MCF 10A (cell line): Measurements from ENCODE around the gene LRTM2. TPM values are rescaled to one million over a fixed set of nuclear protein-coding genes. Genes with fewer than 3 reads are reported as not detected.

Experiments
- BruUV-seq: library from RNA; stranded (reverse); fragments of 400-500 nt; replicated peaks from 2 replicates; lab custom pipeline; 2021; lab: Mats Ljungman, UMichigan
- CTCF ChIA-PET: fragments of 300-600 bp; sonication (Branson Sonifier 250); formaldehyde crosslinking; extraction: SDS; loops from one replicate; lab custom pipeline; 2021; ENCODE audit warnings: antibody characterized with exemption, inconsistent platforms; lab: Yijun Ruan, JAX
- POLR2A ChIA-PET: fragments of 300-600, 350-650 bp; sonication (Branson Sonifier 250); formaldehyde crosslinking; extraction: SDS; loops from one replicate; lab custom pipeline; 2020; ENCODE audit warnings: antibody characterized with exemption, inconsistent platforms; lab: Yijun Ruan, JAX
- DNase-seq: peaks from one replicate; pipeline ENCODE4 v3.0.0-alpha.2; 2018; ENCODE audit not compliant: unreplicated experiment
- H3K27ac Mint-ChIP-seq: one replicate; pipeline ENCODE4 v1.8.0; 2022; ENCODE audit warnings: mild to moderate bottlenecking, low read depth, mixed read lengths; ENCODE audit not compliant: unreplicated experiment
- H3K27me3 Mint-ChIP-seq: one replicate; pipeline ENCODE4 v1.8.0; 2022; ENCODE audit warnings: mixed read lengths; ENCODE audit not compliant: insufficient read depth, unreplicated experiment
- H3K36me3 Mint-ChIP-seq: one replicate; pipeline ENCODE4 v1.8.0; 2022; ENCODE audit warnings: mild to moderate bottlenecking, moderate library complexity, mixed read lengths; ENCODE audit not compliant: insufficient read depth, unreplicated experiment
- H3K4me1 Mint-ChIP-seq: one replicate; pipeline ENCODE4 v1.8.0; 2022; ENCODE audit warnings: mixed read lengths; ENCODE audit not compliant: insufficient read depth, unreplicated experiment
- H3K4me3 Mint-ChIP-seq: one replicate; pipeline ENCODE4 v1.8.0; 2022; ENCODE audit warnings: mild to moderate bottlenecking, moderate library complexity, mixed read lengths; ENCODE audit not compliant: unreplicated experiment
- H3K9me3 Mint-ChIP-seq: one replicate; pipeline ENCODE4 v1.8.0; 2022; ENCODE audit warnings: mixed read lengths; ENCODE audit not compliant: unreplicated experiment
- intact Hi-C: fragments of 100-400 bp; cut with micrococcal nuclease; formaldehyde crosslinking; loops from 2 replicates; pipeline ENCODE4 v1.14.1; 2022
- total RNA-seq: library from RNA; stranded (reverse); gene quantifications from 2 replicates; pipeline ENCODE4 v1.2.3, GENCODE V29; 2022
- TF ChIP-seq, protein P1 (sequence below): fragments of 200-600 bp; IDR thresholded peaks from one replicate; pipeline ENCODE4 v1.8.0; 2022; ENCODE audit warnings: antibody characterized with exemption, mild to moderate bottlenecking; ENCODE audit not compliant: unreplicated experiment

LRTM2 gene
- total RNA-seq, 1 experiment from 2014 or later = not detected

DNA sequence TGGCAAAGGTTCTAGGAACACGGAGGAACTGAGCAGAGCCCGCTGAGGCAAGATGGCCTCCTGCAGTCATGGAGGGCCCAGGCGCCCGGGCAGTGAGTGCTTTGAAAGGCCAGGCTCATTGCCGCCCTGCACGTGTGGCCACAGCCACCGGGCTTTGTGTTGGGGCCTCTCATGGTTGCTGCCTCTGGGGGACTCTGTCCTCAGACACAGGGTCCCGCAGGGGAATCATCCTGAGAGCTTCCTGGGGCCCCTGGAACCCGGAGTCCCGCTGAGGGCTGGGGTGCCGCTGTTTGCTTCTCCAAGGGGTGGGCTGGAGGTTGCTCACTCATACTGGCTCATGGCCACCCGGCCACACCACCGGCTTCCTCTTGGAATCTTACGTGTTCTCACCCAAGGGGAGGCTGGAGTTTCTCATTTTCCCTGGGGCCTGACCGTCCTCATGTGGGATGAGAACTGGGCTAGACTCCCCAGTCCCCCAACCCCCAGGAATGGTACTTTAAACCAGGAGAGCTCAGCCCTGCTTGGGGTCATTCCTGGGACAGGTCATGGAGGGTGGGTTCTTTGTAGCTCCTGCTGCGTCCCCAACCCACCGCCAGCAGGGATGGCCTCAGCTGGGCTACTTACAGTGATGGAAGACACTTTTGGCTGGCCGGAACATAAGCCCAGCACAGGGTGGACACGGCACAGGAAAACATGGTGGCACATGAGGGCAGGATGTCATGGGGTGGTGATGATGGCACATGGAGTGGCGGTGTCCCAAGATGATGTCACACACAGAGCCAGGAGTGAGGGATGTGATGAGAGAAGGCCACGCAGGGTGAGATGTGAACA, 21.1 kb upstream of the LRTM2 start:
- Mint-ChIP-seq H3K4me3 (no peak overlapping the region), H3K4me1 (peaks cover 6% of the 10 kb centered on the region), H3K9me3 (peaks cover 3% of the 10 kb centered on the region), H3K27me3 (no peaks in the 10 kb centered on the region), H3K36me3 (no peaks in the 10 kb centered on the region), H3K27ac (no peak overlapping the region)
- no TSS peak for BruUV-seq
- intact Hi-C loops = loop anchor here (5.0 kb wide), 1 partner anchor 483 kb away; no protein-coding TSS in a partner anchor
- TF ChIP-seq, protein P1, sequence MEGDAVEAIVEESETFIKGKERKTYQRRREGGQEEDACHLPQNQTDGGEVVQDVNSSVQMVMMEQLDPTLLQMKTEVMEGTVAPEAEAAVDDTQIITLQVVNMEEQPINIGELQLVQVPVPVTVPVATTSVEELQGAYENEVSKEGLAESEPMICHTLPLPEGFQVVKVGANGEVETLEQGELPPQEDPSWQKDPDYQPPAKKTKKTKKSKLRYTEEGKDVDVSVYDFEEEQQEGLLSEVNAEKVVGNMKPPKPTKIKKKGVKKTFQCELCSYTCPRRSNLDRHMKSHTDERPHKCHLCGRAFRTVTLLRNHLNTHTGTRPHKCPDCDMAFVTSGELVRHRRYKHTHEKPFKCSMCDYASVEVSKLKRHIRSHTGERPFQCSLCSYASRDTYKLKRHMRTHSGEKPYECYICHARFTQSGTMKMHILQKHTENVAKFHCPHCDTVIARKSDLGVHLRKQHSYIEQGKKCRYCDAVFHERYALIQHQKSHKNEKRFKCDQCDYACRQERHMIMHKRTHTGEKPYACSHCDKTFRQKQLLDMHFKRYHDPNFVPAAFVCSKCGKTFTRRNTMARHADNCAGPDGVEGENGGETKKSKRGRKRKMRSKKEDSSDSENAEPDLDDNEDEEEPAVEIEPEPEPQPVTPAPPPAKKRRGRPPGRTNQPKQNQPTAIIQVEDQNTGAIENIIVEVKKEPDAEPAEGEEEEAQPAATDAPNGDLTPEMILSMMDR = no peak
- CTCF ChIA-PET = interaction anchor here (0.5 to 5.5 kb wide), 6 partner anchors 8 to 619 kb away, joined by 3 to 38 read pairs (median 4); no protein-coding TSS in a partner anchor
- POLR2A ChIA-PET = no interaction called here
- no peak for DNase-seq

DNA sequence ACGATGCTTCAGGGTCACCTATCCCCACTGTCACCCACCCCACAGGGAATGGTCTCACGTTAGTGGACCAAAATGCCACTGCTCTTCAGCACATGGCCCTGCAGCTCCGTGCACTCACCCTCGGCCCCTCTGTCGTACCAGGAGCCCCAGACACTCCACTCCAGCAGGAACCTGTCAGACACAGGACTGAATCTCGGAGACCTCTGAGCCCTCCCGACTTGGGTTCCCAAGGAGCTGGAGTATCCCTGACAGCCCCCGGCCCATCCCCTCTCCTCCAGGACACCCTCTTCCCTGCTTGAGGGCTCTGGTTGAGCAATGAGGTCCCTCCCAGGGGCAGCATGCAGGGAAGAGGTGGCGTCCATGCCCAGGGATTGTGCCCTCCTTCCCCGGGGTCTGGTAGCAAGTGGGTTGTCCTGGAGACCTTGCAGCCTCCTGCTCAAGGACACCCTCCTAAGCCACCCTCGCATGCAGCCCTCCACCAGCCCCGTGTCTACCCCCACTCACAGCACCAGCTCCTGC, 20.4 kb upstream of the LRTM2 start:
- Mint-ChIP-seq H3K9me3 (peaks cover 7% of the 10 kb centered on the region), H3K27ac (no peak overlapping the region), H3K36me3 (no peaks in the 10 kb centered on the region), H3K4me3 (no peak overlapping the region), H3K27me3 (no peaks in the 10 kb centered on the region), H3K4me1 (peaks cover 6% of the 10 kb centered on the region)
- no peak for DNase-seq
- CTCF ChIA-PET = interaction anchor here (0.5 to 5.5 kb wide), 4 partner anchors 9 to 619 kb away, joined by 3 to 38 read pairs (median 4); no protein-coding TSS in a partner anchor
- TF ChIP-seq, protein P1 = no peak
- BruUV-seq = no TSS peak
- intact Hi-C loops = loop anchor here (5.0 kb wide), 1 partner anchor 482 kb away; no protein-coding TSS in a partner anchor
- POLR2A ChIA-PET = no interaction called here

DNA sequence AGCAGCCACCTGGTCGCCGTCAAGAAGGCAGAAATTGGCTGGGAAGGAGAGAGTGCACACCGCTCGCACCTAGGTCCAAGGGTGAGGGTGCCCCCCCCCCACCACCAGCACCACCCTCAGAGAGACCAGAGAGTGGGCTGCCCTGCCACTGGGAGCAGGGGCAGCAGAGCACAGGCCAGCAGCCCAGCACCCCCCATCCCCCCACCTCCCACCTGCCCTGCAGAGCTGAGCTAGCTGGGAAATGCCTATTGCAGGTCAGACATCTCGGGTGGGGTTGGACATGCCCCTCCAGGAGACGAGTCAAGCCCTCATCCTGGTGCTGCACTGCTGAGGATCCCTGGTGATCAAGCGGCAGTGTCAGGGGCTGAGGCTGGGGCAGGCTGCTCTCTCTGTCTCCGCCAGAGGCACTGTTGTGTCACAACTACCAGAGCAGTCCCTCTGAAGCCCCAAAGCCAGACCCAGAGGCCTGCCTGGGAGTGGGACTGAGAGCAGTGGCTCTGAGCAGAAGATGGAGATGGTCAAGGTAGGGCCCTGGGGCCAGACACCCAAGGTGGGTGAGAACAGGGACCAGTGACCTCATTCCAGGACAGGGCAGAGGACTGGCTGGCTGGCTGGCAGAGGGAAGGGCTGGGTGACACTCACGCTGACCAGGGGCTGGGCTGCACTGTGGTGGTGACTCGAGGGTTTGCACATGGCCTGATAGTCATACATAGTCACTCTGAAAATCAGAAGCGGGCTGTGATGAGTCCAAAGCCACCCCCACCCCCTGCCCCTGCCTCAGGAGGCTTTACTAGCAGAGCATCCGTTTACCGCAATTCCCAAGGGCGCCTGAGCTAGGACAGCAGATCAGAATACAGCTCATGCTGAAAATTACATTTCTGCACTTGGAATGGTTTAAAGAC, 19.7 kb upstream of the LRTM2 start:
- ChIA-PET POLR2A (no interaction called here), CTCF (interaction anchor here (0.7 to 5.5 kb wide), 6 partner anchors 10 to 236 kb away, joined by 3 to 38 read pairs (median 4); no protein-coding TSS in a partner anchor)
- Mint-ChIP-seq H3K9me3 (peaks cover 7% of the 10 kb centered on the region), H3K27ac (no peak overlapping the region), H3K4me1 (peaks cover 5% of the 10 kb centered on the region), H3K4me3 (no peak overlapping the region), H3K27me3 (no peaks in the 10 kb centered on the region), H3K36me3 (no peaks in the 10 kb centered on the region)
- DNase-seq = peak; percentile 41
- TF ChIP-seq, protein P1 = no peak
- BruUV-seq = no TSS peak
- intact Hi-C loops = no loop called here
